ENCODE measurements around the gene PRDM11.

GRCh38 chr11:45097721-45098493, 48.5 kb upstream of the PRDM11 start:
- no peak for TF ChIP-seq CTCF (IDR thresholded peaks at IDR 0.05; ENCODE audit: borderline replicate concordance, extremely low read depth, low read length, poor library complexity, severe bottlenecking)
- no peak for TF ChIP-seq EZH2 (IDR thresholded peaks at IDR 0.05; ENCODE audit: borderline replicate concordance, low read depth, low read length, severe bottlenecking)

Measured in DND-41 (cell line).